ENCODE data around the gene LUZP4.

GRCh38 chrX:115297189-115297588, 7.7 kb downstream of the LUZP4 start:
- TF ChIP-seq CTCF (conservative IDR thresholded peaks at IDR 0.05; ENCODE audit: low read length) (no peak), EZH2phosphoT487 (IDR thresholded peaks at IDR 0.05; ENCODE audit: borderline replicate concordance, low read depth, low read length) (no peak)
